ENCODE data around the gene SHROOM3. TPM values are rescaled to one million over a fixed set of nuclear protein-coding genes. Genes with fewer than 3 reads are reported as not detected.

Gene SHROOM3
- total RNA-seq, 2 donors from 2014 or later = 18.1 to 21.8 TPM

DNA sequence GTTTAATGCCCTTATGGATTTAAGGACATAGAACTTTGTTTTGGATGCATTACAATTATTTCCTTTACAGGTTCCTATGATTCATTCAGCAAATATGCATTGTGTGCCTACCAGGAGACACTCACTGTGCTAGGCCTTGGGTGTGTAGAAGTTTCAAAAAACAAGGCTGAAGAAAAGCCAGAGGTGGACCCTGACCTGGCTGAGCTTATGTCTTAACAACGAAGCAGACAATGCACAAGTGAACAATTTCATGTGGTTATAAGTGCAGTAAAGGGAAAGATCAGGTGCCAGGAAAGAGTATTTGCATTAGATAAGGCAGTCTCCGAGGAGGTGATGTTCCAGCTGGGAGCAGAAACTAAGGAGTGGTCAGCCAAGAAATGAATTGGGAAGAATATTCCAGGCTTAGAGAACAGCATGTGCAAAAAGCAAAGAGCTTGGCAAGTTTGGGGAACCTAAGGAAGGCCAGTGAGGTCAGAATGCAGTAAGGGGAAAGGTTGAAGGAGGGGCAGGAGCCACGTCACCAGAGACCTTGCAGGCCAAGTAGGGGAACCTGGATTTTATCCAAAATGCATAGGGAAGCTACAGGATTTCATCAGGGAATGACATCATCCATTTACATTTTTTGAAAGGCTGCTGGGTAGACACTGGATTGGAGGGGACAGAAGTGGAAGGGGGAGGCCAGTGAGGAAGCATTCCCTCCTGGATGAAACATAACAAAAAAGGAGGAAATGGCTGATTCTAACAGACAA lies 269.3 kb downstream of the SHROOM3 start:
- Mint-ChIP-seq H3K27ac (peak overlapping the region; percentile 12), H3K4me3 (no peak overlapping the region), H3K9me3 (no peaks in the 10 kb centered on the region), H3K27me3 (ENCODE audit: insufficient read depth) (no peaks in the 10 kb centered on the region), H3K4me1 (peaks cover 32% of the 10 kb centered on the region), H3K36me3 (ENCODE audit: low read depth) (peaks cover 6% of the 10 kb centered on the region)
- DNase-seq = no peak
- 71 to 83% methylated on average over 3 of the region's 3 CpGs for WGBS, 2 experiments (ENCODE audit: insufficient coverage in 1 of 2, insufficient read length in 1 of 2)
- no peaks in the 10 kb centered on the region for H3K27me3 ChIP-seq (ENCODE audit: control insufficient read depth, insufficient read depth, low read length, poor library complexity, severe bottlenecking)
- H3K36me3 ChIP-seq (ENCODE audit: control insufficient read depth, insufficient read depth, low read length) = no peaks in the 10 kb centered on the region
- H3K27ac ChIP-seq (ENCODE audit: low read depth, low read length) = peak overlapping the region; percentile 40
- H3K9me3 ChIP-seq (ENCODE audit: control insufficient read depth, low read length) = no peaks in the 10 kb centered on the region
- no peak overlapping the region for H3K9ac ChIP-seq (ENCODE audit: extremely low read depth, low read length, poor library complexity, severe bottlenecking)
- TF ChIP-seq, protein P1, sequence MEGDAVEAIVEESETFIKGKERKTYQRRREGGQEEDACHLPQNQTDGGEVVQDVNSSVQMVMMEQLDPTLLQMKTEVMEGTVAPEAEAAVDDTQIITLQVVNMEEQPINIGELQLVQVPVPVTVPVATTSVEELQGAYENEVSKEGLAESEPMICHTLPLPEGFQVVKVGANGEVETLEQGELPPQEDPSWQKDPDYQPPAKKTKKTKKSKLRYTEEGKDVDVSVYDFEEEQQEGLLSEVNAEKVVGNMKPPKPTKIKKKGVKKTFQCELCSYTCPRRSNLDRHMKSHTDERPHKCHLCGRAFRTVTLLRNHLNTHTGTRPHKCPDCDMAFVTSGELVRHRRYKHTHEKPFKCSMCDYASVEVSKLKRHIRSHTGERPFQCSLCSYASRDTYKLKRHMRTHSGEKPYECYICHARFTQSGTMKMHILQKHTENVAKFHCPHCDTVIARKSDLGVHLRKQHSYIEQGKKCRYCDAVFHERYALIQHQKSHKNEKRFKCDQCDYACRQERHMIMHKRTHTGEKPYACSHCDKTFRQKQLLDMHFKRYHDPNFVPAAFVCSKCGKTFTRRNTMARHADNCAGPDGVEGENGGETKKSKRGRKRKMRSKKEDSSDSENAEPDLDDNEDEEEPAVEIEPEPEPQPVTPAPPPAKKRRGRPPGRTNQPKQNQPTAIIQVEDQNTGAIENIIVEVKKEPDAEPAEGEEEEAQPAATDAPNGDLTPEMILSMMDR (conservative IDR thresholded peaks at IDR 0.05) = no peak
- peaks cover 16% of the 10 kb centered on the region for H3K4me1 ChIP-seq (ENCODE audit: control insufficient read depth, insufficient read depth, low read length)
- H3K4me3 ChIP-seq (ENCODE audit: low read length) = peak overlapping the region; percentile 34

- H3K9ac ChIP-seq (ENCODE audit: extremely low read depth, low read length, poor library complexity, severe bottlenecking) = no peak overlapping the region
- H3K36me3 Mint-ChIP-seq (ENCODE audit: low read depth) = peaks cover 11% of the 10 kb centered on the region
- no peak for DNase-seq
- WGBS, 2 experiments (ENCODE audit: insufficient coverage in 1 of 2, insufficient read length in 1 of 2) = 71 to 100% methylated on average over 1 of the region's 1 CpG
- H3K27ac ChIP-seq (ENCODE audit: low read depth, low read length) = no peak overlapping the region
- H3K27me3 Mint-ChIP-seq (ENCODE audit: insufficient read depth) = no peaks in the 10 kb centered on the region
- no peak overlapping the region for H3K27ac Mint-ChIP-seq
- H3K4me3 ChIP-seq (ENCODE audit: low read length) = no peak overlapping the region
- TF ChIP-seq, protein P1 (conservative IDR thresholded peaks at IDR 0.05) = no peak
- H3K36me3 ChIP-seq (ENCODE audit: control insufficient read depth, insufficient read depth, low read length) = peaks cover under 1% of the 10 kb centered on the region
- no peaks in the 10 kb centered on the region for H3K9me3 ChIP-seq (ENCODE audit: control insufficient read depth, low read length)
- peaks cover 16% of the 10 kb centered on the region for H3K4me1 ChIP-seq (ENCODE audit: control insufficient read depth, insufficient read depth, low read length)
- no peaks in the 10 kb centered on the region for H3K9me3 Mint-ChIP-seq
- no peaks in the 10 kb centered on the region for H3K27me3 ChIP-seq (ENCODE audit: control insufficient read depth, insufficient read depth, low read length, poor library complexity, severe bottlenecking)
- H3K4me1 Mint-ChIP-seq = peaks cover 32% of the 10 kb centered on the region
- no peak overlapping the region for H3K4me3 Mint-ChIP-seq
These were observed 270.4 kb downstream of the SHROOM3 start for GRCh38 chr4:76705472-76705871.

DNA sequence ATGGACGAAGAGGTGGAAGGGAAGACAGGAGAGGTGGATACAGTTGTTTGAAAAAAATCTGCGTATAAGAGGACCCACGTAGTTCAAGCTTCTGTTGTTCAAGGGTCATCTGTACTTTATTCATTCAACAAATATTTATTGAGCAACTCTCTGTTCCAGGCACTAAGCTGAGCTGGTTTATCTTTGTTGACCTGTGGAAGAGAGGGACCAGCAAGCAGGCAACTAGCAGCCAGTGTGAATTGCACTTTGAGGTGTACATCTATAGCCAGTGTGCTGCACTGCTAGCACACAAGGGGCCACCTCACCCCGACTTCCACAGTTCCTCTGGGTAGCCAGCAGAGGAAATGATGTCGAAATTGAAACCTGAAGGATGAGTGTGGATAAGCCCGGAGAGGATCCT lies 271.6 kb downstream of the SHROOM3 start:
- DNase-seq = no peak
- Mint-ChIP-seq H3K4me3 (no peak overlapping the region), H3K27me3 (ENCODE audit: insufficient read depth) (no peaks in the 10 kb centered on the region), H3K9me3 (no peaks in the 10 kb centered on the region), H3K36me3 (ENCODE audit: low read depth) (peaks cover 15% of the 10 kb centered on the region), H3K27ac (no peak overlapping the region), H3K4me1 (peaks cover 26% of the 10 kb centered on the region)
- Histone ChIP-seq H3K4me3 (ENCODE audit: low read length) (no peak overlapping the region), H3K4me1 (ENCODE audit: control insufficient read depth, insufficient read depth, low read length) (peaks cover 16% of the 10 kb centered on the region), H3K9me3 (ENCODE audit: control insufficient read depth, low read length) (no peaks in the 10 kb centered on the region), H3K27me3 (ENCODE audit: control insufficient read depth, insufficient read depth, low read length, poor library complexity, severe bottlenecking) (no peaks in the 10 kb centered on the region), H3K9ac (ENCODE audit: extremely low read depth, low read length, poor library complexity, severe bottlenecking) (no peak overlapping the region), H3K36me3 (ENCODE audit: control insufficient read depth, insufficient read depth, low read length) (peaks cover 11% of the 10 kb centered on the region), H3K27ac (ENCODE audit: low read depth, low read length) (no peak overlapping the region)
- WGBS, 2 experiments (ENCODE audit: insufficient coverage in 1 of 2, insufficient read length in 1 of 2) = 95 to 96% methylated on average over 5 to 6 of the region's 6 CpGs
- TF ChIP-seq, protein P1 (conservative IDR thresholded peaks at IDR 0.05) = no peak

Data from endodermal cell (in vitro differentiated cells).